HepG2 (cell line): ENCODE data around the gene COG5. TPM values are rescaled to one million over a fixed set of nuclear protein-coding genes. Genes with fewer than 3 reads are reported as not detected.

Experiments used
- ATAC-seq: fragments of 200-7000 bp; cut with Tn5 transposase; 3 replicates; pipeline ENCODE4 v1.9.1; 2020; ENCODE audit warnings: mild to moderate bottlenecking, moderate library complexity
- BruUV-seq: library from RNA; stranded (reverse); fragments of 400-500 nt; replicated peaks from 2 replicates; lab custom pipeline; 2021; lab: Mats Ljungman, UMichigan
- CTCF ChIA-PET: fragments of 300-600 bp; formaldehyde crosslinking; extraction: SDS; loops from one replicate; lab custom pipeline; 2021; ENCODE audit warnings: low total read pairs, inconsistent platforms, low intra/inter-chr PET ratio; lab: Yijun Ruan, JAX
- POLR2A ChIA-PET: fragments of 350-600 bp; sonication (Branson Sonifier 250); formaldehyde crosslinking; loops from one replicate; lab custom pipeline; 2020; ENCODE audit warnings: antibody characterized with exemption, inconsistent platforms; lab: Yijun Ruan, JAX
- DNase-seq: peaks from one replicate; pipeline ENCODE4 v3.0.0-alpha.2; 2015; ENCODE audit warnings: low spot score
- FAIRE-seq: peaks from 3 replicates; lab custom pipeline; 2011; peaks lifted over from hg19 to GRCh38; lab: Jason Lieb, UNC
- H2AFZ ChIP-seq: one replicate; pipeline ENCODE4 v1.6.1; 2011; ENCODE audit warnings: low read length, inconsistent platforms
- H3K27ac ChIP-seq: fragments of 300-600 bp; 3 replicates; pipeline ENCODE4 v1.8.0; 2011; ENCODE audit warnings: mixed run types, mild to moderate bottlenecking, mixed read lengths, low read length, inconsistent platforms; ENCODE audit not compliant: insufficient read depth; ENCODE audit errors: extremely low read length
- H3K27me3 ChIP-seq, 2 experiments: fragments of 200-600 bp in 1 of 2; 2 replicates in 1 of 2; 3 replicates in 1 of 2; pipeline versions ENCODE4 v1.6.0 to v1.8.0; 2011; ENCODE audit warnings: low read length in 2 of 2, mild to moderate bottlenecking in 2 of 2, moderate library complexity in 2 of 2, inconsistent platforms in 1 of 2; ENCODE audit not compliant: insufficient read depth in 2 of 2, control insufficient read depth in 1 of 2
- H3K36me3 ChIP-seq, 2 experiments: fragments of 200-600 bp in 1 of 2; replicated peaks in 1 of 2; 2 replicates in 1 of 2; 3 replicates in 1 of 2; pipeline versions ENCODE4 v1.5.1 to v1.8.0; 2011; ENCODE audit warnings: low read length in 2 of 2, inconsistent platforms in 1 of 2; ENCODE audit not compliant: insufficient read depth in 2 of 2, control insufficient read depth in 1 of 2
- H3K4me1 ChIP-seq: 2 replicates; pipeline ENCODE4 v1.5.1; 2012; ENCODE audit warnings: low read length, inconsistent platforms; ENCODE audit not compliant: insufficient read depth
- H3K4me2 ChIP-seq: 2 replicates; pipeline ENCODE4 v1.6.0; 2011; ENCODE audit warnings: low read depth, low read length, inconsistent platforms
- H3K4me3 ChIP-seq, 3 experiments: fragments of 200-600 bp in 1 of 3; sonication (generic), shearing (Covaris generic) in 1 of 3; replicated peaks in 1 of 3; 2 replicates each; pipeline ENCODE4 v1.5.1; 2011 to 2016; ENCODE audit warnings: low read length in 3 of 3, inconsistent platforms in 2 of 3, low read depth in 2 of 3, mild to moderate bottlenecking in 2 of 3, control low read depth in 1 of 3, mixed read lengths in 1 of 3; ENCODE audit not compliant: insufficient read depth in 1 of 3
- H3K79me2 ChIP-seq: one replicate; pipeline ENCODE4 v1.6.1; 2011; ENCODE audit warnings: low read length, inconsistent platforms; ENCODE audit not compliant: insufficient read depth
- H3K9ac ChIP-seq: 2 replicates; pipeline ENCODE4 v1.6.0; 2011; ENCODE audit warnings: mild to moderate bottlenecking, low read depth, low read length, inconsistent platforms; ENCODE audit not compliant: insufficient read depth
- H3K9me3 ChIP-seq: 2 replicates; pipeline ENCODE4 v1.5.1; 2012; ENCODE audit warnings: mild to moderate bottlenecking, low read length
- H4K20me1 ChIP-seq: 2 replicates; pipeline ENCODE4 v1.6.0; 2011; ENCODE audit warnings: inconsistent platforms, mild to moderate bottlenecking, low read length, moderate library complexity; ENCODE audit not compliant: insufficient read depth
- ATF1 ChIP-seq: IDR thresholded peaks from 2 replicates; pipeline ENCODE4 v1.6.1; 2016; ENCODE audit warnings: mild to moderate bottlenecking, control low read depth
- ATM ChIP-seq: fragments of 450-650 bp; IDR thresholded peaks from 2 replicates; pipeline ENCODE4 v1.7.1; 2017; ENCODE audit warnings: mild to moderate bottlenecking, borderline replicate concordance
- FOXA3 ChIP-seq: IDR thresholded peaks from 2 replicates; pipeline ENCODE4 v1.6.1; 2016; ENCODE audit warnings: missing genetic modification reagents, missing compliant biosample characterization
- GZF1 ChIP-seq: sonication (generic); formaldehyde crosslinking; IDR thresholded peaks from 2 replicates; pipeline ENCODE4 v1.5.1; 2020; ENCODE audit warnings: mild to moderate bottlenecking, missing genetic modification reagents
- HHEX ChIP-seq: IDR thresholded peaks from 2 replicates; pipeline ENCODE4 v1.6.1; 2016; ENCODE audit warnings: control low read depth
- HMGXB3 ChIP-seq: sonication (generic); formaldehyde crosslinking; IDR thresholded peaks from 2 replicates; pipeline ENCODE4 v1.4.0; 2020; ENCODE audit warnings: missing genetic modification reagents, borderline replicate concordance
- HNRNPK ChIP-seq: fragments of 200-400 bp; formaldehyde crosslinking; IDR thresholded peaks from 2 replicates; pipeline ENCODE4 v1.6.1; 2018; ENCODE audit warnings: low read length, low read depth, moderate library complexity, mild to moderate bottlenecking; ENCODE audit not compliant: poor library complexity, severe bottlenecking
- HNRNPLL ChIP-seq: fragments of 200-400 bp; formaldehyde crosslinking; IDR thresholded peaks from 2 replicates; pipeline ENCODE4 v1.6.1; 2017; ENCODE audit warnings: mild to moderate bottlenecking, low read depth, low read length; ENCODE audit not compliant: poor library complexity, severe bottlenecking
- JARID2 ChIP-seq: sonication (generic); formaldehyde crosslinking; IDR thresholded peaks from 2 replicates; pipeline ENCODE4 v1.8.1; 2023; ENCODE audit warnings: missing genetic modification reagents, inconsistent platforms; ENCODE audit not compliant: insufficient replicate concordance
- JUNB ChIP-seq: sonication (generic); formaldehyde crosslinking; IDR thresholded peaks from 2 replicates; pipeline ENCODE4 v1.8.0; 2022; ENCODE audit warnings: missing genetic modification reagents, mild to moderate bottlenecking, borderline replicate concordance
- MAFF ChIP-seq: IDR thresholded peaks from 2 replicates; pipeline ENCODE4 v1.6.1; 2011; ENCODE audit warnings: low read depth, low read length, improper control_type of control experiment
- PHF8 ChIP-seq: sonication (generic); formaldehyde crosslinking; IDR thresholded peaks from 2 replicates; pipeline ENCODE4 v1.5.0; 2020; ENCODE audit warnings: missing genetic modification reagents
- PRPF4 ChIP-seq: fragments of 200-400 bp; formaldehyde crosslinking; IDR thresholded peaks from 2 replicates; pipeline ENCODE4 v1.6.1; 2016; ENCODE audit warnings: low read length, low read depth; ENCODE audit not compliant: poor library complexity, severe bottlenecking
- SMAD3 ChIP-seq: sonication (generic); formaldehyde crosslinking; IDR thresholded peaks from 2 replicates; pipeline ENCODE4 v1.4.0; 2020; ENCODE audit warnings: missing genetic modification reagents
- ZBTB42 ChIP-seq: sonication (generic); formaldehyde crosslinking; IDR thresholded peaks from 2 replicates; pipeline ENCODE4 v1.5.0; 2020; ENCODE audit warnings: mild to moderate bottlenecking, missing genetic modification reagents
- ZNF274 ChIP-seq: sonication (generic); formaldehyde crosslinking; IDR thresholded peaks from 2 replicates; pipeline ENCODE4 v1.5.1; 2020; ENCODE audit warnings: mild to moderate bottlenecking, missing genetic modification reagents
- ZNF326 ChIP-seq: sonication (generic); formaldehyde crosslinking; IDR thresholded peaks from 2 replicates; pipeline ENCODE4 v1.4.0; 2020; ENCODE audit warnings: missing genetic modification reagents, borderline replicate concordance
- ZNF558 ChIP-seq: sonication (generic); formaldehyde crosslinking; IDR thresholded peaks from 2 replicates; pipeline ENCODE4 v1.9.0; 2022; ENCODE audit warnings: mild to moderate bottlenecking, missing genetic modification reagents, borderline replicate concordance
- ZNF780A ChIP-seq: sonication (generic); formaldehyde crosslinking; IDR thresholded peaks from 2 replicates; pipeline ENCODE4 v1.8.0; 2022; ENCODE audit warnings: mild to moderate bottlenecking, missing genetic modification reagents, moderate library complexity
- WGBS: methylation state at CpG from one replicate; pipeline ENCODE4 v1.1.6; 2017; ENCODE audit warnings: low lambda C conversion rate; 5-methylcytosine and 5-hydroxymethylcytosine counted together
- in situ Hi-C: cut with HindIII; loops from 2 replicates; pipeline ENCODE4 v1.10.0; 2017; ENCODE audit warnings: low pct_unique_long_range_greater_than_20kb; ENCODE audit not compliant: extremely low pct_ligation_motif_present
- intact Hi-C: fragments of 100-400 bp; cut with micrococcal nuclease; formaldehyde crosslinking; loops from one replicate; pipeline ENCODE4 v1.10.0; 2022; ENCODE audit not compliant: unreplicated experiment
- polyA plus RNA-seq, 8 experiments: library from polyadenylated mRNA; depleted of rRNA in 3 of 8; stranded (reverse) in 7 of 8; unstranded in 1 of 8; fragments of >200 nt; fragmentation: Illumina TruSeq in 4 of 8; extraction: Trizol in 4 of 8; gene quantifications; 2 replicates each; pipeline versions ENCODE4 v1.2.1 to v1.2.3, GENCODE V29; 2011 to 2016; ENCODE audit warnings: low read depth in 4 of 8, missing spikeins in 1 of 8, mixed read lengths in 1 of 8; ENCODE audit not compliant: insufficient read depth in 1 of 8
- total RNA-seq, 5 experiments: library from RNA; depleted of rRNA; stranded (reverse); fragments of >200 nt; fragmentation: Illumina TruSeq; extraction: Trizol; gene quantifications; 2 replicates each; pipeline ENCODE4 v1.2.3, GENCODE V29; 2016; ENCODE audit warnings: low read depth in 1 of 5

The COG5 gene
- total and polyA plus RNA-seq, 2 of the 13 experiments (the other 11 are each of a cell fraction or from before 2014, with no cell fraction given): 20.4 to 31.3 TPM

GRCh38 chr7:107304063-107304462 lies 259.7 kb downstream of the COG5 start:
- Histone ChIP-seq H3K9me3 (no peaks in the 10 kb centered on the region), H3K4me1 (no peaks in the 10 kb centered on the region), H3K4me3 (no peak overlapping the region), H2AFZ (no peak overlapping the region), H3K79me2 (no peaks in the 10 kb centered on the region), H3K9ac (no peak overlapping the region), H4K20me1 (no peaks in the 10 kb centered on the region), H3K27ac (no peak overlapping the region), H3K27me3 (no peaks in the 10 kb centered on the region), H3K36me3 (0 out of 5 replicates have a peak, but pooled peaks cover 0 to 4% of the 10 kb centered on the region in 2 experiments), H3K4me2 (no peak overlapping the region)
- in situ Hi-C loops: no loop called here
- FAIRE-seq (no peak), DNase-seq (no peak), ATAC-seq (no peak)
- ChIA-PET CTCF (no interaction called here), POLR2A (no interaction called here)
- WGBS: 97% methylated on average over 1 of the region's 1 CpG
- TF ChIP-seq ZNF780A (CRISPR knock-in tag) (no peak), HNRNPK (no peak), ATF1 (CRISPR knock-in tag) (no peak), MAFF (no peak), PRPF4 (no peak), HMGXB3 (CRISPR knock-in tag) (no peak), ZNF326 (CRISPR knock-in tag) (no peak), ZNF558 (CRISPR knock-in tag) (no peak), HHEX (CRISPR knock-in tag) (no peak), PHF8 (CRISPR knock-in tag) (no peak), HNRNPLL (no peak), FOXA3 (no peak), JARID2 (CRISPR knock-in tag) (no peak), ZNF274 (no peak), ZBTB42 (CRISPR knock-in tag) (no peak), SMAD3 (CRISPR knock-in tag) (no peak), ATM (no peak), JUNB (no peak), GZF1 (CRISPR knock-in tag) (no peak)
- intact Hi-C loops: no loop called here
- BruUV-seq: no TSS peak
